GM12875 (cell line): ENCODE data around the gene RNASEH2B.

Experiments used
- H3K4me3 ChIP-seq: one replicate; pipeline ENCODE4 v1.5.1; 2011; ENCODE audit warnings: low read depth, low read length, control low read depth
- TF ChIP-seq, protein P1 (sequence below): IDR thresholded peaks from 2 replicates; pipeline ENCODE4 v1.5.1; 2011; ENCODE audit warnings: low read depth, mild to moderate bottlenecking, control low read depth, inconsistent platforms, low read length, moderate library complexity, borderline replicate concordance; ENCODE audit not compliant: insufficient read depth

Gene RNASEH2B

DNA sequence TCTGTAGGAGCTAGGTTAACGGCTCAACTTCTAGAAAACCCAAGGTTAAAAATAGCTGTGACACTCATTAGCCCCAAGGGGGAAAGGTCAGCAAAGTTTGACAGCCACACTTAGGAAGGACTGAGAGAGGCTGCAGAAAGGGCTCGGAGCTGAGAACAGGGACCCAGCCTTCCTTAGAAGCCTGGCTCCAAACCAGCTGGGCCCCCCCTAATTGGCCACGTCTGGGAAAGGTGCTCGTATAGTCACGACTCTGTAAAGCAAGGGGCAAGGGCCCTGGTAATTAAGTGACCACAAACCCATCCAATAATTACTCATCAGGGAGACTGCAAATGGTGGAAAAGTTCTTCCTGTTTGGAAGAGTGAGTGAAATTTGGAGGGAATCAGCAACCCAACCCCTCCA lies 90.5 kb downstream of the RNASEH2B start:
- TF ChIP-seq, protein P1, sequence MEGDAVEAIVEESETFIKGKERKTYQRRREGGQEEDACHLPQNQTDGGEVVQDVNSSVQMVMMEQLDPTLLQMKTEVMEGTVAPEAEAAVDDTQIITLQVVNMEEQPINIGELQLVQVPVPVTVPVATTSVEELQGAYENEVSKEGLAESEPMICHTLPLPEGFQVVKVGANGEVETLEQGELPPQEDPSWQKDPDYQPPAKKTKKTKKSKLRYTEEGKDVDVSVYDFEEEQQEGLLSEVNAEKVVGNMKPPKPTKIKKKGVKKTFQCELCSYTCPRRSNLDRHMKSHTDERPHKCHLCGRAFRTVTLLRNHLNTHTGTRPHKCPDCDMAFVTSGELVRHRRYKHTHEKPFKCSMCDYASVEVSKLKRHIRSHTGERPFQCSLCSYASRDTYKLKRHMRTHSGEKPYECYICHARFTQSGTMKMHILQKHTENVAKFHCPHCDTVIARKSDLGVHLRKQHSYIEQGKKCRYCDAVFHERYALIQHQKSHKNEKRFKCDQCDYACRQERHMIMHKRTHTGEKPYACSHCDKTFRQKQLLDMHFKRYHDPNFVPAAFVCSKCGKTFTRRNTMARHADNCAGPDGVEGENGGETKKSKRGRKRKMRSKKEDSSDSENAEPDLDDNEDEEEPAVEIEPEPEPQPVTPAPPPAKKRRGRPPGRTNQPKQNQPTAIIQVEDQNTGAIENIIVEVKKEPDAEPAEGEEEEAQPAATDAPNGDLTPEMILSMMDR: no peak
- no peak overlapping the region for H3K4me3 ChIP-seq

DNA sequence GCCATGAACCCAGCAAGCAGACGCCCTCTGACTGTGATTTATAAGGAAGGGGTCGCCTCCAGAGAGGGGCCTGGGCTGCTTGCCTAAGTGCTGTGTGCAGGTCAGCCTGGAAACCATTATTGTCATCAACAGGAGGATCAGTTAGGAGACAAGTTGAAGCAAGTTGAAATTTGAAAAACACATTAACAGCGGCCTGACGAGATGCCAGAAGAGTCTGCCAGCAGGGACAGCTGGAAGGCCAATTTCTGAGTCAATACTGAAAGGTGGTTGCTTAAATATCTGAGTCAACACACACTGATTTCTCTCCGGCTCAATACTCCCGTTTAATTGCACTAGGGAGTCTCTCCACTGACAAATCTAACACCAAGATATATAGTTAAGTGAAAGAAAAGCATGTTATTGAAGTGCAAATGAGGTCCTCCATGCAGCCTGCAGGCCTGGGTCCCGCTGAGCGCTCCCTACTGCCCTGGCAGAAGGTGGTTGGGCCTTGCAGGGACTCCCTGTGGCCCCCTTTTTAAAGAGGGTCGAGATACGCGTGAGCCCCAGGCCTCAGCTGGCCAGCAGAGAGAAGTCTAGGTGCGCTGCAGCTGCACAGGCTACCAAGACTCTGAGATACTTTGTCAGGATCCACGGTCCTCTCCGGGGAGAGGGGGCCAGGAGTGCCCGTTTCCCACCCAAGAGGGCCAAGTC lies 91.1 kb downstream of the RNASEH2B start:
- TF ChIP-seq, protein P1: no peak
- no peak overlapping the region for H3K4me3 ChIP-seq

DNA sequence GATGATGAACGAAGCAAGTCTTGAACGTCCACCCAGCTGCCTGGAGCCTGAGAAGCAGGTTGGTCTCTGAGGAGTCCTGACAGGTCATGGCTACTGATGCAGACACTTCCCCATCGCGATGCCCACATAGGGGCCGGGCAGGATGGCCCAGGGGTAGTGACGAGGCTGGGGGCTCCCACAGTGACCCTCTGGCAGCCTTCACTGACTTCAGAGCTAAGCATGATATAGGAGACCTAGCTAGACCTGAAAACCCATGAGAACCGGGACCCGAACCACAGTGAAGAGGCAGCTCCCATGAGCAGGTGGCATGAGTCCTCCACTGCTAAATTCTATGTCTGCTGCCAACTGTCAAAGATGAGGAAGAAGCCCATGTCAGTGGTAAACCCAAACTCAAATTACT lies 91.7 kb downstream of the RNASEH2B start:
- H3K4me3 ChIP-seq: no peak overlapping the region
- TF ChIP-seq, protein P1: no peak

DNA sequence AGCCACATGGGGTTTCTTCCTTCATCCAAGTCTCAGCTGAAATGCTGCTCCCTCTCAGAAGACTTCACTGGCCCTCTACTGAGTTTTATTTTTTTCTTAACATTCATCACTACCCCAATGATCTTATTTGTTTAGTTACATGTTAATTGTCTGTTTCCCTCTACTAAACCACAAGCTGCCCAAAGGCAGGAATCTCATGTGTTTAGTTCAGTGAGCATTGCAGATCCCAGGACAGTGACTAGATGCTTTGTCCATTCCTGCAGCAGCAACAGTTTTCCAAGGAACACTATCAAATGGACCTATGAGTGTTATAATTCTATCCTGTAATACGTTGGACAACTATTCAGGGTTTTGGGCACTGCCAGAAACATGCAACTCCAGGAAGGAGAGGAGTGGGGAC lies 93.1 kb downstream of the RNASEH2B start:
- TF ChIP-seq, protein P1: no peak
- no peak overlapping the region for H3K4me3 ChIP-seq

DNA sequence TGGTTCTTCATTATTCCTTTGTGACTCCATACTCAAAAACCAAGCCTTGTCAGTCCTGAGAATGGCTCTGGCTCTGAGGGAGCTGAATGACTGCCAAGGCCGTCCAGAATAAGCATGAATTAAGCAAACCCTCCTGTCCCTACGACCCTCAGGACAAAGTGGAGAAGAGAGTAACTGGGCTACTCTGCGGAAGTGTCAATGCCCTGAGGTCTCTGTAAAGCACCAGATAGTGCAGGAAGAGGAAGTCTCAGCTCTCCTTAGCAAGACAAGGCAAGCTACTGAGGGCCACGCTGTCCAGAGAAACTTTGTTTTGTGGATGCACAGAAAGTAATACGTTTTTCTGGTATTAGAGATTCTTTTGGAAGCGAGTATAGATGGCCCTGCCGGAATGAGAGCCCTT lies 94.1 kb downstream of the RNASEH2B start:
- TF ChIP-seq, protein P1: no peak
- H3K4me3 ChIP-seq: no peak overlapping the region

DNA sequence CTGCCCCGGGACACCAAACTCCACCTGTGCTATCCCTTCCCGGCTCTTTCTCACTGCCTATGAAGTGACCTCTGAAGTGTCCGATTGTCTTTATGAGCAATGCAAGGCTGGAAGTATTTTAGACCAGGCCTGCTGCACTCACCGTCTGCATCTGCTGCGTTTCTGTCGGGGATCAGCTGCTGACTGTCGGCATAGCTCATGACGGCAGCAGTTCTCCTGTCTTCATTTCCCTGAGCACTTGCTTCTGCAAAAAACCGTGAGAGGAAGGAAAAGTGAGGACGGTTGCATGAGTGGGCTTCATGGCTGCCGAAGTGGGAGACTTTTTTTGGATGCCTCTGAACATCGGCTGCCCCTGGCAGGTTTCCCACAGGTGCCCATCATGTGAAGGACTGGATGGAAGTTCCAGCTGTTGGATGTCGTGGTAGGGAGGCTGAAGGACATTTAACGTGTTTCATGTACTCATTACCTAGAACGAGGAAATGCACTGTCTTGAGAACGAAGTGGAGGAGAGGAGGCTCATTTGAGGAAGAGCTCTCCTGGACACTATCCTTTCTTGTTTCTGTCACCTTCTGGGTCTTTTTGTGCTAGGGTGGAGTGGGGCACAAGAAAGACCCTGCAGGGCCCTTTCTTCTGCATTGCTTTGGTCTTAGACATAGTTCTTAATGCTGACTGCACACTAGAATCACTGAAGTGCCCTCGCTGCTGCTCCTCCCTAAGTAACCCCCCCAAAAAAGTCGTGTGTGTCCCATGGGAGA lies 94.7 kb downstream of the RNASEH2B start:
- H3K4me3 ChIP-seq: no peak overlapping the region
- TF ChIP-seq, protein P1: no peak
